HUES6 (cell line): ENCODE results near the gene KRTAP10-6.
"Not testable (repeated sequence)": the region's sequence is repeated elsewhere in the genome, so short reads cannot be mapped to it uniquely, and the experiment has no call there.

ENCODE experiments used
- H3K27ac ChIP-seq: 2 replicates; pipeline ENCODE4 v1.7.0; 2013; ENCODE audit warnings: low read depth, mild to moderate bottlenecking, low read length, inconsistent platforms
- H3K27me3 ChIP-seq: 2 replicates; pipeline ENCODE4 v1.6.1; 2013; ENCODE audit warnings: low read length; ENCODE audit not compliant: control insufficient read depth, insufficient read depth
- H3K36me3 ChIP-seq: 2 replicates; pipeline ENCODE4 v1.6.1; 2013; ENCODE audit warnings: low read length; ENCODE audit not compliant: control insufficient read depth, insufficient read depth
- H3K4me1 ChIP-seq: 2 replicates; pipeline ENCODE4 v1.6.1; 2013; ENCODE audit warnings: low read length; ENCODE audit not compliant: control insufficient read depth, insufficient read depth
- H3K4me3 ChIP-seq: 2 replicates; pipeline ENCODE4 v1.5.1; 2013; ENCODE audit warnings: low read depth, low read length
- H3K9ac ChIP-seq: one replicate; pipeline ENCODE4 v1.6.1; 2013; ENCODE audit warnings: mild to moderate bottlenecking, low read length
- H3K9me3 ChIP-seq: 2 replicates; pipeline ENCODE4 v1.6.1; 2013; ENCODE audit warnings: low read depth, low read length; ENCODE audit not compliant: control insufficient read depth, insufficient read depth

KRTAP10-6 gene

GRCh38 chr21:44616591-44616926 is 24.3 kb upstream of the KRTAP10-6 start:
- peaks cover 30% of the 10 kb centered on the region for H3K9me3 ChIP-seq
- H3K36me3 ChIP-seq, result no peaks in the 10 kb centered on the region
- H3K4me1 ChIP-seq, result no peaks in the 10 kb centered on the region
- no peak overlapping the region for H3K27ac ChIP-seq
- H3K27me3 ChIP-seq, result no peaks in the 10 kb centered on the region
- H3K9ac ChIP-seq, result no peak overlapping the region
- no peak overlapping the region for H3K4me3 ChIP-seq

- Histone ChIP-seq H3K27me3 (no peaks in the 10 kb centered on the region), H3K4me1 (no peaks in the 10 kb centered on the region), H3K27ac (no peak overlapping the region), H3K4me3 (no peak overlapping the region), H3K36me3 (no peaks in the 10 kb centered on the region), H3K9me3 (peaks cover 32% of the 10 kb centered on the region), H3K9ac (no peak overlapping the region)
These were observed 23.7 kb upstream of the KRTAP10-6 start for GRCh38 chr21:44615911-44616590.

GRCh38 chr21:44615466-44615865 is 23.2 kb upstream of the KRTAP10-6 start:
- H3K36me3 ChIP-seq, result no peaks in the 10 kb centered on the region
- no peak overlapping the region for H3K9ac ChIP-seq
- no peak overlapping the region for H3K4me3 ChIP-seq
- no peak overlapping the region for H3K27ac ChIP-seq
- no peaks in the 10 kb centered on the region for H3K4me1 ChIP-seq
- peaks cover 32% of the 10 kb centered on the region for H3K9me3 ChIP-seq
- H3K27me3 ChIP-seq, result no peaks in the 10 kb centered on the region

- Histone ChIP-seq H3K4me3 (no peak overlapping the region), H3K27ac (no peak overlapping the region), H3K4me1 (no peaks in the 10 kb centered on the region), H3K9me3 (peaks cover 34% of the 10 kb centered on the region), H3K36me3 (no peaks in the 10 kb centered on the region), H3K9ac (no peak overlapping the region), H3K27me3 (no peaks in the 10 kb centered on the region)
These were observed 22.7 kb upstream of the KRTAP10-6 start for GRCh38 chr21:44614961-44615391.

- Histone ChIP-seq H3K36me3 (no peaks in the 10 kb centered on the region), H3K9me3 (peaks cover 34% of the 10 kb centered on the region), H3K9ac (no peak overlapping the region), H3K4me3 (no peak overlapping the region), H3K27me3 (no peaks in the 10 kb centered on the region), H3K27ac (no peak overlapping the region), H3K4me1 (no peaks in the 10 kb centered on the region)
These were observed 21.9 kb upstream of the KRTAP10-6 start for GRCh38 chr21:44614161-44614631.

GRCh38 chr21:44613386-44614155 is 21.3 kb upstream of the KRTAP10-6 start:
- Histone ChIP-seq H3K27ac (no peak overlapping the region), H3K9ac (no peak overlapping the region), H3K27me3 (no peaks in the 10 kb centered on the region), H3K9me3 (peaks cover 37% of the 10 kb centered on the region), H3K36me3 (no peaks in the 10 kb centered on the region), H3K4me1 (no peaks in the 10 kb centered on the region), H3K4me3 (no peak overlapping the region)

GRCh38 chr21:44612669-44613229 is 20.4 kb upstream of the KRTAP10-6 start:
- no peak overlapping the region for H3K4me3 ChIP-seq
- H3K27me3 ChIP-seq, result no peaks in the 10 kb centered on the region
- no peaks in the 10 kb centered on the region for H3K4me1 ChIP-seq
- H3K9me3 ChIP-seq, result peaks cover 37% of the 10 kb centered on the region
- H3K36me3 ChIP-seq, result no peaks in the 10 kb centered on the region
- no peak overlapping the region for H3K27ac ChIP-seq
- no peak overlapping the region for H3K9ac ChIP-seq

GRCh38 chr21:44612029-44612486 is 19.8 kb upstream of the KRTAP10-6 start, which contains the start of gene KRTAP10-8:
KRTAP10-8 (plus strand) TSS chr21:44612079; CDS start chr21:44612101, 22 bp downstream.
- peaks cover 37% of the 10 kb centered on the region for H3K9me3 ChIP-seq

GRCh38 chr21:44611551-44611950 is 19.2 kb upstream of the KRTAP10-6 start:
- peaks cover 38% of the 10 kb centered on the region for H3K9me3 ChIP-seq
- no peaks in the 10 kb centered on the region for H3K4me1 ChIP-seq
- H3K27me3 ChIP-seq, result no peaks in the 10 kb centered on the region
- no peaks in the 10 kb centered on the region for H3K36me3 ChIP-seq
- H3K27ac ChIP-seq, result no peak overlapping the region
- H3K9ac ChIP-seq, result no peak overlapping the region
- H3K4me3 ChIP-seq, result no peak overlapping the region

More at GRCh38 chr21:44612029-44612486, 19.8 kb upstream of the KRTAP10-6 start, which contains the start of gene KRTAP10-8:
- Histone ChIP-seq H3K4me1 (no peaks in the 10 kb centered on the region), H3K27ac (no peak within 1 kb of the TSS), H3K9ac (no peak within 1 kb of the TSS), H3K4me3 (no peak within 1 kb of the TSS), H3K36me3 (no peaks in the 10 kb centered on the region), H3K27me3 (no peaks in the 10 kb centered on the region)

- H3K4me3 ChIP-seq, H3K36me3 ChIP-seq: not testable (repeated sequence)
These were observed 18.0 kb upstream of the KRTAP10-6 start for GRCh38 chr21:44610157-44610843.

More at GRCh38 chr21:44610157-44610843, 18.0 kb upstream of the KRTAP10-6 start:
- peaks cover 40% of the 10 kb centered on the region for H3K9me3 ChIP-seq
- H3K9ac ChIP-seq, H3K27me3 ChIP-seq, H3K4me1 ChIP-seq, H3K27ac ChIP-seq: not testable (repeated sequence)
